ENCODE data around the gene CYB5R3.

DNA sequence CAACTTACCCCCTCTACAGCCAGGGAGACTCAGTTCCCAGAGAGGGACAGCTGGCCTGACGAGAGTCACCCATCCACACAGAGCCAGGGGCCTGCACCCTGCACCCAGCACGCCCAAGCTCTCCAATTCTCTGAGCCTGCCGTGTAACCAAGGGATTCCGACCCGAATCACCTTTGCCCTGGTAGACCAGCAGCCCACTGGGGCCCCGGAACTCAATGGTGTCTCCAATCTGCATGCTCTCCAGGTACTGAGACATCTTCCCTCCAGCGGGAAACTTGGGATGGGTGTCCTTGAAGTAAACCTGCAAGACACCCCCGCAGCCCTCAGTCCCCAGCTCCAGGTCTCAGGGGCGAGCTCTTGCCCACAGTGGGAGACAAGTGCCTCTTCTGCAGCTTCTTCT, 21.2 kb downstream of the CYB5R3 start:
- TF ChIP-seq CTCF (IDR thresholded peaks at IDR 0.05; ENCODE audit: low read depth, low read length, missing input control), result no peak
- TF ChIP-seq, protein P1, sequence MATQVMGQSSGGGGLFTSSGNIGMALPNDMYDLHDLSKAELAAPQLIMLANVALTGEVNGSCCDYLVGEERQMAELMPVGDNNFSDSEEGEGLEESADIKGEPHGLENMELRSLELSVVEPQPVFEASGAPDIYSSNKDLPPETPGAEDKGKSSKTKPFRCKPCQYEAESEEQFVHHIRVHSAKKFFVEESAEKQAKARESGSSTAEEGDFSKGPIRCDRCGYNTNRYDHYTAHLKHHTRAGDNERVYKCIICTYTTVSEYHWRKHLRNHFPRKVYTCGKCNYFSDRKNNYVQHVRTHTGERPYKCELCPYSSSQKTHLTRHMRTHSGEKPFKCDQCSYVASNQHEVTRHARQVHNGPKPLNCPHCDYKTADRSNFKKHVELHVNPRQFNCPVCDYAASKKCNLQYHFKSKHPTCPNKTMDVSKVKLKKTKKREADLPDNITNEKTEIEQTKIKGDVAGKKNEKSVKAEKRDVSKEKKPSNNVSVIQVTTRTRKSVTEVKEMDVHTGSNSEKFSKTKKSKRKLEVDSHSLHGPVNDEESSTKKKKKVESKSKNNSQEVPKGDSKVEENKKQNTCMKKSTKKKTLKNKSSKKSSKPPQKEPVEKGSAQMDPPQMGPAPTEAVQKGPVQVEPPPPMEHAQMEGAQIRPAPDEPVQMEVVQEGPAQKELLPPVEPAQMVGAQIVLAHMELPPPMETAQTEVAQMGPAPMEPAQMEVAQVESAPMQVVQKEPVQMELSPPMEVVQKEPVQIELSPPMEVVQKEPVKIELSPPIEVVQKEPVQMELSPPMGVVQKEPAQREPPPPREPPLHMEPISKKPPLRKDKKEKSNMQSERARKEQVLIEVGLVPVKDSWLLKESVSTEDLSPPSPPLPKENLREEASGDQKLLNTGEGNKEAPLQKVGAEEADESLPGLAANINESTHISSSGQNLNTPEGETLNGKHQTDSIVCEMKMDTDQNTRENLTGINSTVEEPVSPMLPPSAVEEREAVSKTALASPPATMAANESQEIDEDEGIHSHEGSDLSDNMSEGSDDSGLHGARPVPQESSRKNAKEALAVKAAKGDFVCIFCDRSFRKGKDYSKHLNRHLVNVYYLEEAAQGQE (IDR thresholded peaks at IDR 0.05), result no peak
- TF ChIP-seq YY1 (IDR thresholded peaks at IDR 0.05), result no peak

Measured in liver (tissue), 2 donors.